GM19238 (cell line): ENCODE measurements around the gene IL26.

Experiments used
- DNase-seq: peaks from one replicate; pipeline ENCODE4 v3.0.0; 2011; ENCODE audit warnings: low spot score; ENCODE audit not compliant: insufficient read length

The IL26 gene

DNA sequence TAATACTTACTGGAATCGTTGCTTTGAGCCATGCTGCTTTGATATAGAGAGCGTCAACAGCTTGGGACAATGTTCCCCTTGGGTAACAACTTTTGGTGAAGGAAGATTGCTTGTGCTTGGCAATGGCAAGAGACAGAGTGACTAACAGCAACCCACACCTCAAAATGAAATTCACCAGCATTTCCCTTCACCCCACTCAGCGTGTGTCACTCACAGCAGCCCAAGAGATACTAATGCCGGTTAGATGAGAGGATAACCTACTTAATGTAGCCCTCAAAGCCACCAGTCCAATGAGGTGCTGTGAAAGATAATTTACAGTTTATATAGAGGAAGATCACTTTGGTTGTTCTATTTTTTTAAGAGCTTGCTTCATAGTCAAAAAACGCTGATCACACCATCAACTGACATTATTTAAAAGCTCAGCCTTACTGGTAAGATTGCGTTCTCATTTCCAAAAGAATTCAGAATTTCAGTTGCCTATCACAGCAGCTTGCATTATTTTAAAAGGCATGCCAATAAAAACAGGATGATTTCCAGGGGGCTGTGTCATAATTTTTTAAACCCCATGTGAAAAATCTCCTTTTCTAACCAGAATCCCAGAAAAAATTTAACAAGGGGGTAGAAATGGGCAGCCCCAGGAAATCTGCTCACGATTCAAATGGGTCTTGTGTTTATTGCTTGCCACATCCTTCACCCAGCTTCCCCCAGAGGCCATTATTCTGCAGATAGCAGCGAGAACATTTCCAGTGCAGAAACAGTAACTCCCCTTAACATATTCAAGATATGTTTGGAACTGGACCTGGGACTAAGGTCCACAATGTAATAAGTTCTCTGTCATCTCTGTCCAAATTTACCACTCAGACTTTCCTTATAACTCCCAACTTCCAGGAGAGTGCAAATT, at the start of gene IL26:
Gene IL26, minus strand, starts transcription at position 235 of the 901 bp plus-strand sequence. Its CDS starts 54 bp downstream, at position 181.
- DNase-seq = no peak

- DNase-seq = no peak
These were observed 47.1 kb upstream of the IL26 start for GRCh38 chr12:68272732-68273131.

DNA sequence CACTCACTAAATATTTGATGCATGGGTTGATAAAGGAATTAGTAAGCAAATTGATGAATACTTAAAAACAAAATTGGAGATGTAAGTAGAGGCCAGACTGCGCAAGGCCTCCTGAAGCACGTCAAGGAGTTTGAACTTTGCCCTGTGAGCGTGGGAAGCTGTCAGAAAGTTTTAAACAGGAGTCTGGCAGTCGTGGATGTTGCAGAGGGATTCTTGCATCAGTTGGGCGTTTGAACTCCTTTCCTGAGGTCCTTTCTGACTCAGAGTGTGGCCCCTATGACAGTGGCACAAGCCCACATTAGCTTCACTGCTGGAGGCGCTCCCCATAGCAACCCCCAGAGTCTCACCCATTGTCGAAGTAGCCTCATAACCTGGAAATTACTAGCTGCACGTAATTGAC, 45.7 kb upstream of the IL26 start:
- DNase-seq = no peak

DNA sequence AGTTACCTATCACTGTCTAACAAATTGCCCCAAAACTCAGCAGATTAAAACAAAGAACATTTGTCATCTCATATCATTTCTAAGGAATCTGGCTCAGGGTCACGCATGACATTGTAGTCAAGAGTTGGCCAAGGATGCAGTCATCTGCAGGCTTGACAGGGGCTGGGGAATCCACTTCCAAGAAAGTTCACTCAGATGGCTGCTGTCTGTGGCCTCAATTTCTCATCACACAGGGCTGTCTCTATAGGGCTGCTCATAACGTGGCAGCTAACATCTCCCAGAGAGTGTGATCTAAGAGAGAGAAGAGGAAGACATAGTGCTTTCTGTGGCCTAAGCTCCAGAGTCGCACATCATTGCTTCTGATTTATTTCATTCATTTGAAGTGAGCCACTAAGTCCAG, 44.7 kb upstream of the IL26 start:
- no peak for DNase-seq

- DNase-seq = no peak
These were observed 44.2 kb upstream of the IL26 start for GRCh38 chr12:68269779-68270178.

- no peak for DNase-seq
These were observed 43.4 kb upstream of the IL26 start for GRCh38 chr12:68268967-68269366.

DNA sequence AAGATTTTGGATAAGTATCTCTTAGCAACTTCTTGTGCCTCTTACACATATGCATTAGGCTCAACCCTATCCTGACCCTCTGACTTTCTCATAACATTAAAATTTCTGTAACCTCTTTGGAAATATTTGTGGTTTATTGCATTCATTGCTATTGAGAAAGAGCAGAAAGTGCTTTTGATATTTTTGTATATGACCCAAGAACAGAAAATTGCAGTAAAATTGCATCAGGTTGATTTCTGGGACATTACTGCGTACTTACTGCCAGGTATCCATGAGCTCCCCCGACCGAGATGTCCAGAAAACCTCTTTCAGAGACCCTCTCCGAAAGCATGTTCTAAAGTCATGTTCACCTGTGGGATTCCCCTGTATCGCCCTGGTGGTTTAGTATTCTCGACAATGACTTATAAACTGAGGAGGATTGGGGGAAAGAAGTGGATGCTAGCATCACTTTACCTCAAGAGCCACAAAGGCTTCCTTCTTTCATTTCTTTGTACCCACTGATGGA, 42.3 kb upstream of the IL26 start:
- no peak for DNase-seq

GRCh38 chr12:68264857-68265256, 39.2 kb upstream of the IL26 start:
- DNase-seq = no peak

DNA sequence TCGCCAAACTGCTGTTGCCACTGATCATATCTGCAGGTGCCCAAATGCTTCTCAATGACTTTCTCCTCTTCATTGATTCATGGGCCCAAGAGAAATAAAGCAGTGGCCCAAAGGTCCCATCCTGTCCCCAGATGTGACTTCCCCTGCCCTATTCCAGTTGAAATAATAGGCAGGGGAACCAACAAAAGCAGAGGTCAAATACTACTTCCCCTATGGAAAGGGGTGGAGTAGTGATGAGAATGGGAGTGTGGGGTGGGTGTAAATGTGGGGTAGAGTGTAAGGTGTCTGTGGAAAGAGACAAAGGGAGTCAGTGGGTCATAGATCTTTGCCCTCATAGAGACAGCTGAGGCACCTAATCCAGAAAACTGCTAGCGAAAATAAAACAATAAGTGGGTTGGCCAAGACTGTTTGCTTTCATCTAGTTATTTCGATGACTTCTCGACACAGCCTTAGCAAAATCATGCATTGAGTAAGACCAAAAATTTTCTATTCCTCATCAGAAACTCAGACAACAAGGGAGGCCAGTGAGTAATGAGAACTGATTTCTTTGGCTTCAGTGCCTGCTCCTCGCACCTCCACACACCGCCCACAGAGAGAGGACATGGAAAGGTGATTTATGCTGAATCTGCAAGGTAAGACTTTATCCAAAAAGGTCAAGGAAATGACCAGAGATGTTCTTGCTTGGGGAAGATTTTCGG, 38.7 kb upstream of the IL26 start:
- DNase-seq = no peak

GRCh38 chr12:68263366-68263765, 37.8 kb upstream of the IL26 start:
- DNase-seq = no peak

DNA sequence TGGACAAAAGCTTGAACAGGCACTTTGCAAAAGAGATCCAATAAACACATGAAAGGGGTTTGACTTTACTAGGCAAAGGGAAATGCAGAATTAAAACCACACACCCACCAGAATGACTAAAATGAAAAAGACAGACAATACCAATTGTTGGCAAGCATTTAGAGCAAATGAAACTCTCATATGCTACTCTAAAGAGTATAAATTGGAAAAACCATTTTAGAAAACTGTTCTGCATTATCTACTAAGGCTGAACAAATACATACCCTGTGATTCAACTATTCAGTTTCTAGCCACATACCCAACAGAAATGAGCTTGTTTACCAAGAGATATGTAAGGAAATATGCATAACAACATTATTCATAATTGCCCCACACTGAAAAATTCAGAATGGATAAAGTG, 36.3 kb upstream of the IL26 start:
- no peak for DNase-seq

GRCh38 chr12:68260153-68260552, 34.5 kb upstream of the IL26 start:
- no peak for DNase-seq

DNA sequence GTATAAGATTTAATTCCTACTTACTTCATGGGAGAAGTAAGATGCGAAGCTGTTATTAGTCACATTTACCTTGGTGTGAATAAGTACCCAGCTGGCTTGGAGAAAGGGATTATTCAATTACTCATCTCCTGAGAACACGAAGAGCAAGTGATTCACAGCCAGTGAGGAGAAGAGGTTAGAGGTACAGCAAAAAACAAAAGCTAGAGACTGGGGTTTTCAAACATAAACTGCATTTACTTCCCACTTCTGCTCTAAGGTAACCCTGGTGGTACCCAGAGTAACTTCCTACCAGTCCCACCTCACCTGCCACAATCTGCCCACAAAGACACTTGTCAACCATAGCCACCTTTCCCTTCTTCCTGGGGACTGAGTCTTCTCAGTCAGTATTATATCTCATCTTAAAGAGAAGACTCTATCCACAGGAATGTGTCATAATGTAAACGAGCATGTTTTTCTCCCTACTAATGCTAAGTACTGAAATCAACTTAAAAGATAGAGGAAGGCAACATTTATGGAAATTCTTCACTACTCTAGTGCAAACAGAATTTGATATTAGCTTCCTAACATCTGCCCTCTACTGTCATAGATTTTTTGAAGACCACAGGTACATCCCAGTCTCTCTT, 33.8 kb upstream of the IL26 start:
- no peak for DNase-seq

- DNase-seq = no peak
These were observed 27.9 kb upstream of the IL26 start, which contains the start of gene IL22 for GRCh38 chr12:68253504-68253903. Gene IL22, minus strand, starts transcription at chr12:68253604. Its CDS starts 156 bp downstream, at chr12:68253448.

GRCh38 chr12:68252077-68252476, 26.5 kb upstream of the IL26 start:
- no peak for DNase-seq

GRCh38 chr12:68250454-68250853, 24.8 kb upstream of the IL26 start:
- no peak for DNase-seq

GRCh38 chr12:68247785-68248184, 22.2 kb upstream of the IL26 start:
- DNase-seq = no peak

GRCh38 chr12:68246350-68246749, 20.7 kb upstream of the IL26 start:
- DNase-seq = no peak

- DNase-seq = no peak
These were observed 19.8 kb upstream of the IL26 start for GRCh38 chr12:68245180-68246021.

DNA sequence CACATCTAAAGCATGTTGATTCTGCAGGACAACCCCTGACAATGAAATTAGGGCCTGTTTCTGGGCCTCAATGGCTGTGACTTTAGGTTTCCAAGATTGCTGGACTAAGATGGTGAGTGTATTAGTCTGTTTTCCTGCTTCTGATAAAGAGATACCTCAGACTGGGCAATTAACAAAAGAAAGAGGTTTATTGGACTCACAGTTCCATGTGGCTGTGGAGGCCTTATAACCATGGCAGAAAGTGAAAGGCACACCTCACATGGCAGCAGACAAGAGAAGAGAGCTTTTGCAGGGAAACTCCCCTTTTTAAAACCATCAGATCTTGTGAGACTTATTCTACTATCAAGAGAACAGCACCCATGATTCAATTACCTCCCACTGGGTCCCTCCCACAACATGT, 17.2 kb upstream of the IL26 start:
- no peak for DNase-seq

- DNase-seq = peak; percentile 62
These were observed 15.4 kb upstream of the IL26 start for GRCh38 chr12:68240975-68241374.
